K562 (cell line): Measurements from ENCODE around the gene GSK3B. TPM values are rescaled to one million over a fixed set of nuclear protein-coding genes. Genes with fewer than 3 reads are reported as not detected.

Experiments
- ATAC-seq: fragments of 200-7000 bp; cut with Tn5 transposase; 3 replicates; pipeline ENCODE4 v1.9.1; 2020; ENCODE audit warnings: moderate library complexity
- BruUV-seq: library from RNA; stranded (reverse); fragments of 400-500 nt; replicated peaks from 2 replicates; lab custom pipeline; 2021; lab: Mats Ljungman, UMichigan
- CTCF ChIA-PET: fragments of 300-600 bp; formaldehyde crosslinking; extraction: SDS; loops from one replicate; lab custom pipeline; 2021; ENCODE audit warnings: low intra/inter-chr PET ratio; lab: Yijun Ruan, JAX
- POLR2A ChIA-PET: fragments of 300-600, 350-650 bp; sonication (Branson Sonifier 250); formaldehyde crosslinking; extraction: SDS; loops from one replicate; lab custom pipeline; 2021; ENCODE audit warnings: antibody characterized with exemption, inconsistent platforms; lab: Yijun Ruan, JAX
- DNase-seq, 4 experiments: peaks; one replicate each; pipeline versions ENCODE4 v3.0.0 to v3.0.0-alpha.2; 2011 to 2018; ENCODE audit warnings: low spot score in 3 of 4, mixed read lengths in 3 of 4; ENCODE audit errors: extremely low read depth in 1 of 4
- FAIRE-seq: peaks from 2 replicates; lab custom pipeline; 2011; peaks lifted over from hg19 to GRCh38; lab: Jason Lieb, UNC
- H2AFZ ChIP-seq: 2 replicates; pipeline ENCODE4 v1.6.0; 2011; ENCODE audit warnings: low read depth, low read length, control low read depth, inconsistent platforms
- H3K27ac ChIP-seq: fragments of 200-600 bp; 3 replicates; pipeline ENCODE4 v1.8.0; 2011; ENCODE audit warnings: low read depth, mild to moderate bottlenecking, control low read depth, inconsistent platforms, low read length, moderate library complexity, mixed read lengths; ENCODE audit errors: extremely low read depth
- H3K27me3 ChIP-seq, 2 experiments: fragments of 300-600 bp in 1 of 2; 2 replicates in 1 of 2; 3 replicates in 1 of 2; pipeline versions ENCODE4 v1.6.0 to v1.8.0; 2011; ENCODE audit warnings: inconsistent platforms in 2 of 2, low read length in 2 of 2, mild to moderate bottlenecking in 1 of 2, mixed read lengths in 1 of 2, moderate library complexity in 1 of 2; ENCODE audit not compliant: control insufficient read depth in 2 of 2, insufficient read depth in 2 of 2
- H3K36me3 ChIP-seq: fragments of 300-600 bp; 3 replicates; pipeline ENCODE4 v1.8.0; 2011; ENCODE audit warnings: mild to moderate bottlenecking, low read length, inconsistent platforms; ENCODE audit not compliant: control insufficient read depth, insufficient read depth
- H3K4me1 ChIP-seq, 2 experiments: fragments of 200-600 bp in 1 of 2; replicated peaks in 1 of 2; 2 replicates in 1 of 2; 3 replicates in 1 of 2; pipeline versions ENCODE4 v1.5.1 to v1.8.0; 2011; ENCODE audit warnings: inconsistent platforms in 2 of 2, low read length in 2 of 2, mild to moderate bottlenecking in 1 of 2, mixed read lengths in 1 of 2, moderate library complexity in 1 of 2; ENCODE audit not compliant: control insufficient read depth in 2 of 2, insufficient read depth in 2 of 2
- H3K4me2 ChIP-seq: 2 replicates; pipeline ENCODE4 v1.6.1; 2011; ENCODE audit warnings: low read length, control low read depth, inconsistent platforms, mixed read lengths; ENCODE audit not compliant: insufficient read depth
- H3K4me3 ChIP-seq: fragments of 200-600 bp; sonication (generic), shearing (Covaris generic); 2 replicates; pipeline ENCODE4 v1.5.1; 2016; ENCODE audit warnings: control low read depth, inconsistent platforms
- H3K79me2 ChIP-seq: fragments of 200-600 bp; 3 replicates; pipeline ENCODE4 v1.8.0; 2011; ENCODE audit warnings: low read length, inconsistent platforms; ENCODE audit not compliant: control insufficient read depth, insufficient read depth
- H3K9ac ChIP-seq, 2 experiments: 2 replicates each; pipeline versions ENCODE4 v1.6.0 to v1.6.1; 2011; ENCODE audit warnings: low read depth in 2 of 2, low read length in 2 of 2, control low read depth in 1 of 2, inconsistent platforms in 1 of 2, mild to moderate bottlenecking in 1 of 2, mixed read lengths in 1 of 2; ENCODE audit not compliant: insufficient read depth in 1 of 2
- H3K9me1 ChIP-seq: one replicate; pipeline ENCODE4 v1.6.0; 2011; ENCODE audit warnings: inconsistent platforms, mild to moderate bottlenecking, low read length, moderate library complexity; ENCODE audit not compliant: control insufficient read depth, insufficient read depth
- H3K9me3 ChIP-seq: replicated peaks from 2 replicates; pipeline ENCODE4 v1.5.1; 2011; ENCODE audit warnings: low read depth, low read length, inconsistent platforms; ENCODE audit not compliant: control insufficient read depth, insufficient read depth
- H4K20me1 ChIP-seq: replicated peaks from 2 replicates; pipeline ENCODE4 v1.6.1; 2011; ENCODE audit warnings: low read length, inconsistent platforms, mixed read lengths; ENCODE audit not compliant: control insufficient read depth, insufficient read depth
- AFF1 ChIP-seq, 2 experiments: fragments of 450-650 bp; IDR thresholded peaks; 2 replicates each; pipeline ENCODE4 v1.6.1; 2018; ENCODE audit warnings: mild to moderate bottlenecking in 2 of 2, low read depth in 1 of 2; ENCODE audit not compliant: partially characterized antibody in 2 of 2
- ARNT ChIP-seq, 2 experiments: fragments of 450-650 bp; IDR thresholded peaks; 2 replicates each; pipeline ENCODE4 v1.6.1; 2016; ENCODE audit warnings: mild to moderate bottlenecking in 1 of 2
- CBFA2T3 ChIP-seq: fragments of 450-650 bp; IDR thresholded peaks from 2 replicates; pipeline ENCODE4 v1.6.1; 2017
- JUN ChIP-seq, 2 experiments: sonication (generic) in 1 of 2; formaldehyde crosslinking in 1 of 2; IDR thresholded peaks; 2 replicates each; pipeline versions ENCODE4 v1.6.1 to v1.8.0; 2012 to 2022; ENCODE audit warnings: borderline replicate concordance in 2 of 2, mild to moderate bottlenecking in 2 of 2, improper control_type of control experiment in 1 of 2, low read depth in 1 of 2, low read length in 1 of 2, missing genetic modification reagents in 1 of 2
- JUND ChIP-seq, 2 experiments: IDR thresholded peaks; 2 replicates in 1 of 2; 3 replicates in 1 of 2; pipeline ENCODE4 v1.6.1; 2011; ENCODE audit warnings: borderline replicate concordance in 2 of 2, low read depth in 2 of 2, low read length in 2 of 2, improper control_type of control experiment in 1 of 2, missing biosample characterization in 1 of 2, missing genetic modification characterization in 1 of 2, missing genetic modification reagents in 1 of 2
- ZNF518B ChIP-seq: fragments of 250-450 bp; sonication (Bioruptor Pico); IDR thresholded peaks from 2 replicates; pipeline ENCODE4 v1.5.0; 2021; ENCODE audit warnings: mild to moderate bottlenecking, moderate library complexity
- ZNF592 ChIP-seq: fragments of 450-650 bp; IDR thresholded peaks from 2 replicates; pipeline ENCODE4 v1.6.1; 2017; ENCODE audit warnings: antibody characterized with exemption, mild to moderate bottlenecking
- WGBS: fragments of 100-300 bp; shearing (Covaris generic); methylation state at CpG from one replicate; pipeline ENCODE4 v1.1.6; 2016; ENCODE audit warnings: low coverage, mixed read lengths; ENCODE audit not compliant: insufficient coverage; ENCODE audit errors: missing lambda C conversion rate; 5-methylcytosine and 5-hydroxymethylcytosine counted together
- in situ Hi-C: fragments of 300-500 bp; cut with MboI; formaldehyde crosslinking; loops from 4 replicates; pipeline ENCODE4 v1.15.0; 2018; ENCODE audit warnings: inconsistent platforms, mixed read lengths
- intact Hi-C: fragments of 100-400 bp; cut with micrococcal nuclease; formaldehyde crosslinking; loops from 2 replicates; pipeline ENCODE4 v1.14.2; 2022
- polyA plus RNA-seq, 8 experiments: library from polyadenylated mRNA; depleted of rRNA in 4 of 8; stranded (reverse) in 5 of 8; unstranded in 3 of 8; fragments of >200 nt; fragmentation: Nextera tagmentation in 2 of 8; fragmentation: Illumina TruSeq in 1 of 8; extraction: Ambion mirVana in 2 of 8; extraction: Trizol in 1 of 8; gene quantifications; 2 replicates each; pipeline versions ENCODE4 v1.2.1 to v1.2.3, GENCODE V29; 2011 to 2014; ENCODE audit warnings: inconsistent platforms in 1 of 8, missing spikeins in 1 of 8
- total RNA-seq, 7 experiments: library from RNA; depleted of rRNA in 6 of 7; stranded (reverse); fragments of >200 nt in 6 of 7; fragmentation: Illumina TruSeq in 2 of 7; extraction: Trizol in 2 of 7; gene quantifications; 2 replicates each; pipeline versions ENCODE4 v1.2.1 to v1.2.3, GENCODE V29; 2011 to 2021; ENCODE audit warnings: low replicate concordance in 1 of 7

Gene GSK3B
- total and polyA plus RNA-seq, 9 of the 15 experiments (the other 6 are each of a cell fraction or from before 2014, with no cell fraction given), result 4.7 to 25.0 (median 18.7) TPM

- Histone ChIP-seq H3K9ac (peak overlapping the region; percentile 51 to 64; a peak in 3 of 4 replicates), H3K36me3 (no peaks in the 10 kb centered on the region), H3K79me2 (no peaks in the 10 kb centered on the region), H3K27me3 (no peaks in the 10 kb centered on the region), H4K20me1 (no peaks in the 10 kb centered on the region), H3K4me2 (peak overlapping the region; percentile 85), H3K9me1 (no peaks in the 10 kb centered on the region), H2AFZ (peak overlapping the region; percentile 93), H3K9me3 (no peaks in the 10 kb centered on the region), H3K27ac (peak overlapping the region; percentile 76), H3K4me3 (0 out of 2 replicates have a peak overlapping the region, but pooled peaks have one; percentile 17), H3K4me1 (peaks cover 17 to 26% of the 10 kb centered on the region in 2 experiments; a peak in 3 of 5 replicates)
- FAIRE-seq (peak; percentile 97), DNase-seq (peak; percentile 72 to 90 (median 79)), ATAC-seq (peak; percentile 98)
- in situ Hi-C loops, result no loop called here
- intact Hi-C loops, result no loop called here
- WGBS, result 11% methylated on average over 5 of the region's 5 CpGs
- no TSS peak for BruUV-seq
- CTCF ChIA-PET, result no interaction called here
- POLR2A ChIA-PET, result interaction anchor here (0.6 to 0.7 kb wide), 2 partner anchors 38 to 778 kb away, joined by 4 to 5 read pairs; no protein-coding TSS in a partner anchor
- TF ChIP-seq CBFA2T3 (peak; percentile 58), AFF1 (IDR thresholded peaks at IDR 0.05; ENCODE audit: low read depth in 1 of 2, partially characterized antibody in 2 of 2) (peak in 1 of 2 experiments; percentile 47), ARNT (IDR thresholded peaks at IDR 0.05) (0 out of 4 replicates have a peak, but pooled peaks of 1 of the 2 experiments have one; percentile 37), JUN (IDR thresholded peaks at IDR 0.05; ENCODE audit: borderline replicate concordance, low read depth, low read length) (peak; percentile 89), JUN (CRISPR knock-in tag; IDR thresholded peaks at IDR 0.05; ENCODE audit: borderline replicate concordance) (no peak), JUND (IDR thresholded peaks at IDR 0.05; ENCODE audit: borderline replicate concordance, low read depth, low read length) (peak; percentile 98), JUND (tag; IDR thresholded peaks at IDR 0.05; ENCODE audit: borderline replicate concordance, low read depth, low read length) (peak; percentile 97; the same call in 2 of the 3 replicates), ZNF592 (peak; percentile 30; the same call in 1 of the 2 replicates), ZNF518B (CRISPR knock-in tag) (no peak)
Measured at GRCh38 chr3:119794971-119795612, 299.2 kb downstream of the GSK3B start.
